Measurements from ENCODE around the gene ITIH4.

DNA sequence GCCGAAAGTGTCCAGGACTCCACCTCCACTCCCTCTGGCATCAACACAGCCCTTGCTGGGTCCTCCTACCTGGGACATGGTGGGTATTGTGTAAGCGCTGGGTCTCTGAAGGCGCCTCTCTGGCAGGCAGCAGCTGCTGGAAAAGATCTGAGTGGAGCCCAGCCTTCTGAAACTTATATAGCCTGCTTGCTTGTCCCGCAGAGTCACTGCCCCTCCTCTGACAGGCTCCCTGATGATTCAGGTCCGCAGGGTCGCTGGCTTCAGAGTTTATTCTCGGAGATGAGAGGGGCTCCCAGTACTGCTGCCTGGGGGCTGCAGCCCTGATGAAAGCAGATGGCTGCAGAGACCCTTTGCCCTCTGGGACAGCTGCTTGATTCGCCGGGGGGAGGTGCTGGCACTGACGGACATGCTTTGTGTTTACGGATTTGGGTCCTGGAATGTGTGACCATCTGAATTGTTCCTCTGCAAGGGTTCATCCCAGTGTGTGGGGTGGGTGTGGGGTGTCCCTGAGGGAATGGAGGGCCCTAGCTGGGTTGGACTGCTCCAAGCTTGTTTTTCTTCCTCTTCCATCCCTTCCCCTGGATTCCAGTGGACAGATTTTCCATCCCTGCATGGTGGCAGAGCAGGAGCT is 4.5 kb upstream of the ITIH4 start, which contains the start of gene MUSTN1:
- TF ChIP-seq, protein P1, sequence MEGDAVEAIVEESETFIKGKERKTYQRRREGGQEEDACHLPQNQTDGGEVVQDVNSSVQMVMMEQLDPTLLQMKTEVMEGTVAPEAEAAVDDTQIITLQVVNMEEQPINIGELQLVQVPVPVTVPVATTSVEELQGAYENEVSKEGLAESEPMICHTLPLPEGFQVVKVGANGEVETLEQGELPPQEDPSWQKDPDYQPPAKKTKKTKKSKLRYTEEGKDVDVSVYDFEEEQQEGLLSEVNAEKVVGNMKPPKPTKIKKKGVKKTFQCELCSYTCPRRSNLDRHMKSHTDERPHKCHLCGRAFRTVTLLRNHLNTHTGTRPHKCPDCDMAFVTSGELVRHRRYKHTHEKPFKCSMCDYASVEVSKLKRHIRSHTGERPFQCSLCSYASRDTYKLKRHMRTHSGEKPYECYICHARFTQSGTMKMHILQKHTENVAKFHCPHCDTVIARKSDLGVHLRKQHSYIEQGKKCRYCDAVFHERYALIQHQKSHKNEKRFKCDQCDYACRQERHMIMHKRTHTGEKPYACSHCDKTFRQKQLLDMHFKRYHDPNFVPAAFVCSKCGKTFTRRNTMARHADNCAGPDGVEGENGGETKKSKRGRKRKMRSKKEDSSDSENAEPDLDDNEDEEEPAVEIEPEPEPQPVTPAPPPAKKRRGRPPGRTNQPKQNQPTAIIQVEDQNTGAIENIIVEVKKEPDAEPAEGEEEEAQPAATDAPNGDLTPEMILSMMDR (IDR thresholded peaks at IDR 0.05) = no peak
- no peak for TF ChIP-seq POLR2A (IDR thresholded peaks at IDR 0.05)
